Subcutaneous adipose tissue (tissue), 4 donors: Measurements from ENCODE around the gene SEBOX. TPM values are rescaled to one million over a fixed set of nuclear protein-coding genes. Genes with fewer than 3 reads are reported as not detected.

Experiments used
- total RNA-seq, 4 donors: library from RNA; depleted of rRNA; stranded (reverse); fragments of >200 nt; gene quantifications; one replicate each; pipeline ENCODE4 v1.1.0, GENCODE V29; 2016
- TF ChIP-seq, protein P1 (sequence below): fragments of 450-650 bp; IDR thresholded peaks from one replicate; pipeline ENCODE4 v1.5.1; 2016; ENCODE audit warnings: low read depth, mild to moderate bottlenecking, control low read depth, antibody characterized with exemption, moderate library complexity

SEBOX gene, protein sequence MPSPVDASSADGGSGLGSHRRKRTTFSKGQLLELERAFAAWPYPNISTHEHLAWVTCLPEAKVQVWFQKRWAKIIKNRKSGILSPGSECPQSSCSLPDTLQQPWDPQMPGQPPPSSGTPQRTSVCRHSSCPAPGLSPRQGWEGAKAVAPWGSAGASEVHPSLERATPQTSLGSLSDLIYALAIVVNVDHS
- total RNA-seq, result not detected

DNA sequence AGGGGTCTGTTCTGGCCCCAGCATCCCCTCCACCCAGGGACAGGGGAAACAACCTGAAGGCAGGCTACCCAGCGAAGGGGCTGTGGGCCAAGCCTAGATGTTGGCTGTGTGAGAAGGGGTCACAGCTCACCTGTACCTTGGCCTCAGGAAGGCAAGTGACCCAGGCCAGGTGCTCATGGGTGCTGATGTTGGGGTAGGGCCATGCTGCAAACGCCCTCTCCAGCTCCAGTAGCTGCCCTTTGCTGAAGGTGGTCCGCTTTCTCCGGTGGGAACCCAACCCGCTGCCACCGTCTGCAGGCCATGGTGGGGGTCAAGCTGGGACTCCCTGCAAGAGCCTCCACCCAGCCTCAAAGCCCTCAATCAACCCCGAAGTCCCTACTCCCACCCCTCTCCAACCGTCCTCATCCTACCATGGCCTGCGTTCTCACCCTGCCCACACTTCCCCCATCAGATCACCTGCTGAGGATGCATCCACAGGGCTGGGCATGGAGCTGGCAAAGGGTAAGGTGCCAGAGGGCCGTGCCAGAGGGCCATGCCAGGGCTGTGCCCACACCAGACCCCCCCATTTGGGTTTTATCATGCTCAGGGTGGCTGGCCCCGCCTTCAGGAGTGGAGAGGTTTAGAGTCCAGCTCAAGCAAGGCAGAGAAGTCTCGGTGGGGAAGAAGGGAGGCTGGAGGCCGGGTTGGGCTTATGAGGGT lies at the start of gene SEBOX:
Gene SEBOX (minus strand): TSS at position 535 of the 699 bp plus-strand sequence. CDS start 48 bp downstream, at position 487.
- TF ChIP-seq, protein P1, sequence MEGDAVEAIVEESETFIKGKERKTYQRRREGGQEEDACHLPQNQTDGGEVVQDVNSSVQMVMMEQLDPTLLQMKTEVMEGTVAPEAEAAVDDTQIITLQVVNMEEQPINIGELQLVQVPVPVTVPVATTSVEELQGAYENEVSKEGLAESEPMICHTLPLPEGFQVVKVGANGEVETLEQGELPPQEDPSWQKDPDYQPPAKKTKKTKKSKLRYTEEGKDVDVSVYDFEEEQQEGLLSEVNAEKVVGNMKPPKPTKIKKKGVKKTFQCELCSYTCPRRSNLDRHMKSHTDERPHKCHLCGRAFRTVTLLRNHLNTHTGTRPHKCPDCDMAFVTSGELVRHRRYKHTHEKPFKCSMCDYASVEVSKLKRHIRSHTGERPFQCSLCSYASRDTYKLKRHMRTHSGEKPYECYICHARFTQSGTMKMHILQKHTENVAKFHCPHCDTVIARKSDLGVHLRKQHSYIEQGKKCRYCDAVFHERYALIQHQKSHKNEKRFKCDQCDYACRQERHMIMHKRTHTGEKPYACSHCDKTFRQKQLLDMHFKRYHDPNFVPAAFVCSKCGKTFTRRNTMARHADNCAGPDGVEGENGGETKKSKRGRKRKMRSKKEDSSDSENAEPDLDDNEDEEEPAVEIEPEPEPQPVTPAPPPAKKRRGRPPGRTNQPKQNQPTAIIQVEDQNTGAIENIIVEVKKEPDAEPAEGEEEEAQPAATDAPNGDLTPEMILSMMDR, result no peak

DNA sequence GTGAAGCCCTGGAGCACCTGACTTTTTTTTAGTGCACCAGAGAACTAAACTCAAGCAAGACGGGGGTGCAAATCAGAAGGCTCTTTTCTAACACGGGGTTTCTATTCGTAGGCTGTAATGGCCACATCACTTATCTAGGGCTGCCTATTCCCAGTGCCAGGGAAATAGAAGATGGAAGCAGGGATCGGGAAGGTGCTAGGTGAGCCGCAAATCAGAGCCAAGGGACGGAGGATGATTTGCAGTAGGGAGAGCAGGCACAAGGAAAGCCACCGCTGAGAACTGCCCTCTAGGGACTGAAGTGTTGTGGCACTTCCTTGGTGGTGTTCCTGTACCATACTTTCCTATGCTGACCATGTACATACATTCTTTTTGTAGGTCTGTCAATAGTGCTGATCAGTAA lies 48.8 kb upstream of the SEBOX start:
- TF ChIP-seq, protein P1, result no peak

DNA sequence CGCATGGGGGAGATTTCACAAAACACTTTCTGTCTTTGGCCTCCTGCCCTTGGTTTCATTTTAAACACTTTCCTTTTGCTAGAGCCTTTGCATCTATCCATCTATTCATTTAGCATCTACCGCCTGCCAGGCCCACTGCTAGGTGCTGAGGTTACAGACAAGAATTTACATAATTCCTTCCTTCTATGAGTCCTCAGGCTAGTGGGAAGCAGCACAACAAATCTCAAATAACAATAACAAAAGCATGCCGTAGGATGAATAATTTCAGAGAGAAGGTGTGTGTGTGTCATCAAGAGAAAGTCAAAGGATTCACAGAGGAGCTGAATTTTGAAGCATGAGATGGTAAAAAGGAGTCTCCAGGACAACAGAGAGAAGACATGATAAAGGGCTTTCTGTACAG lies 47.1 kb upstream of the SEBOX start:
- TF ChIP-seq, protein P1, result no peak

DNA sequence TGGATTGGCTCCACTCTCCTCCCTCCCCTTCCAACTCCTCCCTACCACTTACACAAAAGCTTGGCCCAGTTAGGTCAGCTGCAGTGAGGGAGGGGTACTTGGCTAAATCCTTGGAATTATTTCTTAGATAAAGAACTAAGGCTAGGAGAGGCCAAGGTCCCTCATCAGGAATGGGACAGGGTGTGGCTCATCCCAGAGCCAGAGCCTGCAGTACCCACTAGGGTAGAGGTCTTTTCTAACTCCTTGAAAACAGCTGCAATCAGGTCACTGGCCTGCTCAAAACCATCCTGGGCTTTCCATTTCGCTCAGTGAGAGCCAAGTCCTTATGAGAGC lies 42.9 kb upstream of the SEBOX start:
- TF ChIP-seq, protein P1, result no peak

DNA sequence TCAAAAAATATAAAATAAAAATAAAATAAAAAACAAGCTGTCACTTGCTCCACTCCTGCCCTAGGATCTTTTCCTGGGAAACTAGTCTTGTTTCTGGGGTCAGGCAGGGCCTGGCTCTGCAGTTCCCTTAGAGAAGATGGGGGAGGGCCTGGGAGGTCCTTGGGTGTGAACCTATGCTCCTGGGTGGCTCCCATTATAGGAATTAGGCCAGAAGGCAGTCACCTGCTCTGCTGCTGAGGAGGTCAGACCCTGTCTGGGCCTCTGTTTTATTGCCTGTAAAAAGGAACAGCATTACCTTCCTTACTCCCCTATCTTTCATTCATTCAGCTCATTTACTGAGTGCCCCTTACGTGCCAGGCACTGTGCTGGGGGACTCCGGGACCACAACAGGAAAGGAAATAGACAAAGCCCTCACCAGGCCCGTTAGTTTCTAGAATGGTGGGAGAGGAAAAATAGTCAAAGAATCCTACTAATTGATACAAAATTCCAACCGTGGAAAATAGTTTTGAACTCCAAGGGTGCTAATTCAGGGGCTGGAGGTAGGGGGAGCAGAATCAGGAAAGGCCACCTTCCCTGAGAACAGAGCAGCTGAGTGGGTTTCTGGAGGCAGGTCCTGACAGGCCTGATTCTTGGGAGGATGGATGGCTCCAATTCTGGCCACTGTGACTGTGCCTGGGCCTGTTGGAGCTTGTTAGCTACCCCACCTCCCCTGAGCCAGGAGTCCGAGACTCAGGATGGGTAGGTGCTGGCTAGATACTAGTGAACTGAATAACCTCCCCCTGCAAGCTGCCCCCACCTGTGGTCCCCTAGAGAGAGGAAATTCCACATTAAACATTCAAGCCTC lies 42.4 kb upstream of the SEBOX start:
- TF ChIP-seq, protein P1, result no peak

DNA sequence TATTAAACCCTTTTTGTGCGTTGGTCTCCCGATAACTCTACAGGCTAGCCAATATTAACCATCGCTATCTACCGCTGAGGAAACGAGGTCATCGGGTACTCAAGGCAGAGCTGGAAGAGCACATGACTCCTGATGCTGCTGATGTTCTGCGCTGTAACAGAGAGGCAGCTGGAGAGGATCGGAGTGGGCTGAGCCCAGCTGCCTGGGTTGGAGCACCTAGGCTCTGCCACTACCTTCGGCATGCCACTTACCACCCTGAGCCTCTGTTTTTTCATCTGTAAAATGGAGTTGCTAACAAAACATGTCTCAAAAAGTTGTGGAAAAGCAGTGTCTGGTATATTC lies 41.4 kb upstream of the SEBOX start:
- TF ChIP-seq, protein P1, result no peak
